ENCODE measurements around the gene HARS1.

GRCh38 chr5:140671472-140672125 is 19.6 kb downstream of the HARS1 start:
- TF ChIP-seq POLR2A (IDR thresholded peaks at IDR 0.05) (no peak), CTCF (IDR thresholded peaks at IDR 0.05 in 8 of 11, conservative IDR thresholded peaks at IDR 0.05 in 3 of 11) (no peak)

Data from spleen (tissue), 7 donors.